Liver (tissue), 9 donors: Measurements from ENCODE around the gene SREBF2. TPM values are rescaled to one million over a fixed set of nuclear protein-coding genes. Genes with fewer than 3 reads are reported as not detected.

Experiments
- DNase-seq: peaks from one replicate; pipeline ENCODE4 v3.0.0-alpha.2; 2017; ENCODE audit warnings: low spot score
- H3K27ac ChIP-seq, 2 donors: one replicate each; pipeline ENCODE4 v1.7.0; 2013; ENCODE audit warnings: inconsistent platforms in 2 of 2, low read length in 2 of 2, control low read depth in 1 of 2, low read depth in 1 of 2, mild to moderate bottlenecking in 1 of 2
- H3K27me3 ChIP-seq, 4 donors: one replicate each; pipeline versions ENCODE4 v1.6.1 to v1.7.0; 2013; ENCODE audit warnings: low read length in 3 of 4, inconsistent platforms in 1 of 4, mild to moderate bottlenecking in 1 of 4, moderate library complexity in 1 of 4; ENCODE audit not compliant: control insufficient read depth in 4 of 4, insufficient read depth in 4 of 4
- H3K36me3 ChIP-seq, 4 donors: one replicate each; pipeline versions ENCODE4 v1.6.1 to v1.7.0; 2013; ENCODE audit warnings: low read length in 3 of 4, mild to moderate bottlenecking in 3 of 4, low read depth in 1 of 4, moderate library complexity in 1 of 4; ENCODE audit not compliant: control insufficient read depth in 4 of 4, insufficient read depth in 3 of 4
- H3K4me1 ChIP-seq, 4 donors: one replicate each; pipeline versions ENCODE4 v1.6.1 to v1.7.0; 2013; ENCODE audit warnings: low read length in 3 of 4, mild to moderate bottlenecking in 3 of 4, moderate library complexity in 1 of 4; ENCODE audit not compliant: control insufficient read depth in 4 of 4, insufficient read depth in 4 of 4
- H3K4me3 ChIP-seq, 3 donors: one replicate each; pipeline versions ENCODE4 v1.6.1 to v1.7.0; 2013; ENCODE audit warnings: low read length in 3 of 3, control low read depth in 1 of 3, low read depth in 1 of 3, mild to moderate bottlenecking in 1 of 3
- H3K9ac ChIP-seq, 2 donors: one replicate each; pipeline ENCODE4 v1.7.0; 2013; ENCODE audit warnings: low read length in 2 of 2, mild to moderate bottlenecking in 2 of 2, moderate library complexity in 2 of 2, control low read depth in 1 of 2, low read depth in 1 of 2
- H3K9me3 ChIP-seq, 4 donors: one replicate each; pipeline versions ENCODE4 v1.6.1 to v1.7.0; 2013; ENCODE audit warnings: low read length in 3 of 4; ENCODE audit not compliant: control insufficient read depth in 4 of 4
- EGR1 ChIP-seq, 2 donors: IDR thresholded peaks; 2 replicates each; pipeline ENCODE4 v1.6.1; 2016 to 2018; ENCODE audit warnings: antibody characterized with exemption in 2 of 2, low read depth in 2 of 2
- FOXA1 ChIP-seq: IDR thresholded peaks from 2 replicates; pipeline ENCODE4 v1.6.1; 2016; ENCODE audit warnings: antibody characterized with exemption
- FOXA2 ChIP-seq: IDR thresholded peaks from 2 replicates; pipeline ENCODE4 v1.6.1; 2016; ENCODE audit warnings: antibody characterized with exemption
- GABPA ChIP-seq, 2 donors: IDR thresholded peaks in 1 of 2; conservative IDR thresholded peaks in 1 of 2; 2 replicates each; pipeline ENCODE4 v1.6.1; 2016; ENCODE audit warnings: antibody characterized with exemption in 2 of 2, mild to moderate bottlenecking in 1 of 2, moderate library complexity in 1 of 2
- HNF4A ChIP-seq, 2 donors: conservative IDR thresholded peaks; 2 replicates each; pipeline ENCODE4 v1.6.1; 2016; ENCODE audit warnings: antibody characterized with exemption in 2 of 2, mild to moderate bottlenecking in 2 of 2
- HNF4G ChIP-seq: IDR thresholded peaks from 2 replicates; pipeline ENCODE4 v1.6.1; 2016; ENCODE audit warnings: antibody characterized with exemption
- JUND ChIP-seq, 2 donors: IDR thresholded peaks; 2 replicates each; pipeline ENCODE4 v1.6.1; 2016; ENCODE audit warnings: antibody characterized with exemption in 2 of 2
- NR2F2 ChIP-seq: IDR thresholded peaks from 2 replicates; pipeline ENCODE4 v1.6.1; 2016; ENCODE audit warnings: antibody characterized with exemption
- RAD21 ChIP-seq, 2 donors: IDR thresholded peaks; 2 replicates each; pipeline ENCODE4 v1.6.1; 2016; ENCODE audit warnings: antibody characterized with exemption in 2 of 2, mild to moderate bottlenecking in 2 of 2
- REST ChIP-seq: IDR thresholded peaks from 2 replicates; pipeline ENCODE4 v1.6.1; 2016; ENCODE audit warnings: antibody characterized with exemption, mild to moderate bottlenecking
- TAF1 ChIP-seq: conservative IDR thresholded peaks from 2 replicates; pipeline ENCODE4 v1.6.1; 2016; ENCODE audit warnings: antibody characterized with exemption, mild to moderate bottlenecking
- YY1 ChIP-seq: IDR thresholded peaks from 2 replicates; pipeline ENCODE4 v1.6.1; 2016; ENCODE audit warnings: antibody characterized with exemption, mild to moderate bottlenecking
- WGBS: extraction: QIAGEN DNeasy Blood & Tissue Kit; methylation state at CpG from one replicate; pipeline ENCODE4 v1.1.7; 2013; 5-methylcytosine and 5-hydroxymethylcytosine counted together
- polyA plus RNA-seq, 2 donors: library from polyadenylated mRNA; stranded (reverse) in 1 of 2; unstranded in 1 of 2; fragments of 200-250 nt in 1 of 2; fragments of >200 nt in 1 of 2; fragmentation: Nextera tagmentation in 1 of 2; extraction: Ambion mirVana in 1 of 2; gene quantifications; one replicate each; pipeline versions ENCODE4 v1.2.1 to v1.2.3, GENCODE V29; 2013 to 2015
- total RNA-seq, 2 donors: library from RNA; depleted of rRNA; stranded (reverse); fragments of >200 nt; gene quantifications; one replicate each; pipeline ENCODE4 v1.2.3, GENCODE V29; 2014
- TF ChIP-seq, protein P1 (sequence below): IDR thresholded peaks from 2 replicates; pipeline ENCODE4 v1.6.1; 2016; ENCODE audit warnings: antibody characterized with exemption
- TF ChIP-seq, protein P2 (sequence below): IDR thresholded peaks from 2 replicates; pipeline ENCODE4 v1.6.1; 2016; ENCODE audit warnings: antibody characterized with exemption
- TF ChIP-seq, protein P3 (sequence below): fragments of 150-350 bp; IDR thresholded peaks from 2 replicates; pipeline ENCODE4 v1.5.1; 2017; ENCODE audit warnings: improper control_type of control experiment, low read depth, low read length; ENCODE audit not compliant: missing input control
- TF ChIP-seq, protein P4 (sequence below): IDR thresholded peaks from 2 replicates; pipeline ENCODE4 v1.6.1; 2016; ENCODE audit warnings: antibody characterized with exemption
- donor health status: healthy.
- donor health status: healthy.
- donor health status: healthy.
- donor health status: healthy.
- donor health status: healthy.

SREBF2 gene
- total and polyA plus RNA-seq, 4 donors = 18.3 to 69.6 (median 57.3) TPM

DNA sequence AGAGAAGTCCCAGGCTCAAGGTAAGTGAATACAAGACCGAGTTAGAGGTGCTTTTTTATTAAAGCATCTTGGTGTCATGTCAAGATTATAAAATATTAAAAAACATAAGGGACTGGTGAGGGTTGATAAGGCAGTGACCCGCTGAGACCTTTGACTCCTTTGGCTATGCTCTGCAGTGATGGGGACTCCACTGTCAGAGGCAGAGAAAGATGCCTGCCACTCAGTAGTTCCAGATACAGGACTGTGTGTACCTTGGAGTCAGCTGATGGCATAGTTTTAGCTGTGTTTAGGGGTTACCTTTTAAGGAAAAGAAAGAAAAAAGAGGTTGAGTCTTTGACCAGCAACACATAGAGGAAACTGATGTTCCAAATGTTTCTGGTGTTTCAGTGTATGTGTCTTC lies 41.2 kb downstream of the SREBF2 start:
- Histone ChIP-seq H3K4me3 (no peak overlapping the region), H3K27ac (no peak overlapping the region), H3K4me1 (peaks cover 0 to 5% (median 0%) of the 10 kb centered on the region in 4 donors), H3K9me3 (no peaks in the 10 kb centered on the region), H3K9ac (no peak overlapping the region), H3K27me3 (no peaks in the 10 kb centered on the region), H3K36me3 (peaks cover 12 to 74% (median 49%) of the 10 kb centered on the region in 4 donors)
- DNase-seq = no peak
- TF ChIP-seq FOXA2 = no peak
- no peak for TF ChIP-seq RAD21 (IDR thresholded peaks at IDR 0.05)
- TF ChIP-seq HNF4G = no peak
- TF ChIP-seq, protein P1, sequence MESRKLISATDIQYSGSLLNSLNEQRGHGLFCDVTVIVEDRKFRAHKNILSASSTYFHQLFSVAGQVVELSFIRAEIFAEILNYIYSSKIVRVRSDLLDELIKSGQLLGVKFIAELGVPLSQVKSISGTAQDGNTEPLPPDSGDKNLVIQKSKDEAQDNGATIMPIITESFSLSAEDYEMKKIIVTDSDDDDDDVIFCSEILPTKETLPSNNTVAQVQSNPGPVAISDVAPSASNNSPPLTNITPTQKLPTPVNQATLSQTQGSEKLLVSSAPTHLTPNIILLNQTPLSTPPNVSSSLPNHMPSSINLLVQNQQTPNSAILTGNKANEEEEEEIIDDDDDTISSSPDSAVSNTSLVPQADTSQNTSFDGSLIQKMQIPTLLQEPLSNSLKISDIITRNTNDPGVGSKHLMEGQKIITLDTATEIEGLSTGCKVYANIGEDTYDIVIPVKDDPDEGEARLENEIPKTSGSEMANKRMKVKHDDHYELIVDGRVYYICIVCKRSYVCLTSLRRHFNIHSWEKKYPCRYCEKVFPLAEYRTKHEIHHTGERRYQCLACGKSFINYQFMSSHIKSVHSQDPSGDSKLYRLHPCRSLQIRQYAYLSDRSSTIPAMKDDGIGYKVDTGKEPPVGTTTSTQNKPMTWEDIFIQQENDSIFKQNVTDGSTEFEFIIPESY = no peak
- no peak for TF ChIP-seq REST
- TF ChIP-seq, protein P2, sequence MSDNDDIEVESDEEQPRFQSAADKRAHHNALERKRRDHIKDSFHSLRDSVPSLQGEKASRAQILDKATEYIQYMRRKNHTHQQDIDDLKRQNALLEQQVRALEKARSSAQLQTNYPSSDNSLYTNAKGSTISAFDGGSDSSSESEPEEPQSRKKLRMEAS = no peak
- no peak for TF ChIP-seq EGR1 (IDR thresholded peaks at IDR 0.05; ENCODE audit: low read depth in 2 of 2)
- no peak for TF ChIP-seq GABPA (IDR thresholded peaks at IDR 0.05 in 1 of 2, conservative IDR thresholded peaks at IDR 0.05 in 1 of 2)
- no peak for TF ChIP-seq JUND (IDR thresholded peaks at IDR 0.05)
- TF ChIP-seq TAF1 = no peak
- TF ChIP-seq NR2F2 = no peak
- TF ChIP-seq, protein P3, sequence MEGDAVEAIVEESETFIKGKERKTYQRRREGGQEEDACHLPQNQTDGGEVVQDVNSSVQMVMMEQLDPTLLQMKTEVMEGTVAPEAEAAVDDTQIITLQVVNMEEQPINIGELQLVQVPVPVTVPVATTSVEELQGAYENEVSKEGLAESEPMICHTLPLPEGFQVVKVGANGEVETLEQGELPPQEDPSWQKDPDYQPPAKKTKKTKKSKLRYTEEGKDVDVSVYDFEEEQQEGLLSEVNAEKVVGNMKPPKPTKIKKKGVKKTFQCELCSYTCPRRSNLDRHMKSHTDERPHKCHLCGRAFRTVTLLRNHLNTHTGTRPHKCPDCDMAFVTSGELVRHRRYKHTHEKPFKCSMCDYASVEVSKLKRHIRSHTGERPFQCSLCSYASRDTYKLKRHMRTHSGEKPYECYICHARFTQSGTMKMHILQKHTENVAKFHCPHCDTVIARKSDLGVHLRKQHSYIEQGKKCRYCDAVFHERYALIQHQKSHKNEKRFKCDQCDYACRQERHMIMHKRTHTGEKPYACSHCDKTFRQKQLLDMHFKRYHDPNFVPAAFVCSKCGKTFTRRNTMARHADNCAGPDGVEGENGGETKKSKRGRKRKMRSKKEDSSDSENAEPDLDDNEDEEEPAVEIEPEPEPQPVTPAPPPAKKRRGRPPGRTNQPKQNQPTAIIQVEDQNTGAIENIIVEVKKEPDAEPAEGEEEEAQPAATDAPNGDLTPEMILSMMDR = no peak
- no peak for TF ChIP-seq FOXA1
- no peak for TF ChIP-seq HNF4A (conservative IDR thresholded peaks at IDR 0.05)
- TF ChIP-seq YY1 = no peak
- WGBS = 93% methylated on average over 2 of the region's 2 CpGs

DNA sequence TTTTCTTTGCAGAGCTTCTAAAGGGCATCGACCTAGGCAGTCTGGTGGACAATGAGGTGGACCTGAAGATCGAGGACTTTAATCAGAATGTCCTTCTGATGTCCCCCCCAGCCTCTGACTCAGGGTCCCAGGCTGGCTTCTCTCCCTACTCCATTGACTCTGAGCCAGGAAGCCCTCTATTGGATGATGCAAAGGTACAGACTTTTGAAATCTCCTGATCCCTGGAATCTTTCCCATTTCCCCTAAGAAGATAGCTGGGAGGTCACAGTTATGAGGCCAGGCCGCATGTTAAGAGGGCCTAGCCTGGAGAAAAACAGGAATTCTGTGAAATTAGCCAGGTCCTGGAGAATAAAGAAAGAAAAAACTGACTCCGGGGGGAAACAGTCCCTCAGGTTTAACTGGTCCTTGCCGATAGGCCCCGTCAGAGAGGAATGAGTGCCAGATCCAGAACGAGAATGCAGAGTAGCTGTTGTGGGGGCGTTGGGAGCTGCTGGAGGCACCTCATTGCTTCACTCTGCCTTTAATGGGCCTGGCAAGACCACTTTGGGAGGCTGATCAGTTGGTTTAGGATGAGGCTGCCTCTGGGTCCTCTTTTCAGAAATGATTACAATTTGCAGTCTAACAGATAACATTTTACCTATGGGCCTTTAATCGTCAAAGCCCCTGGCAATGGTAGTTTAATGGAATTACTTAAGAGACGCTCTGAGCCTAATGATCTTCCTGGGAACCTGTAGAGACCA lies 42.8 kb downstream of the SREBF2 start:
- no peak overlapping the region for H3K4me3 ChIP-seq
- no peaks in the 10 kb centered on the region for H3K9me3 ChIP-seq
- no peak overlapping the region for H3K27ac ChIP-seq
- 83% methylated on average over 10 of the region's 10 CpGs for WGBS
- H3K4me1 ChIP-seq = peaks cover 0 to 5% (median 0%) of the 10 kb centered on the region in 4 donors
- peaks cover 10 to 79% (median 53%) of the 10 kb centered on the region in 4 donors for H3K36me3 ChIP-seq
- no peak overlapping the region for H3K9ac ChIP-seq
- no peak for DNase-seq
- no peaks in the 10 kb centered on the region for H3K27me3 ChIP-seq
- TF ChIP-seq GABPA (IDR thresholded peaks at IDR 0.05 in 1 of 2, conservative IDR thresholded peaks at IDR 0.05 in 1 of 2) (no peak), RAD21 (IDR thresholded peaks at IDR 0.05) (no peak), YY1 (no peak), JUND (IDR thresholded peaks at IDR 0.05) (no peak), FOXA2 (no peak), FOXA1 (no peak), HNF4A (conservative IDR thresholded peaks at IDR 0.05) (no peak), HNF4G (no peak), TAF1 (no peak), REST (no peak), NR2F2 (no peak)
- TF ChIP-seq, protein P4, sequence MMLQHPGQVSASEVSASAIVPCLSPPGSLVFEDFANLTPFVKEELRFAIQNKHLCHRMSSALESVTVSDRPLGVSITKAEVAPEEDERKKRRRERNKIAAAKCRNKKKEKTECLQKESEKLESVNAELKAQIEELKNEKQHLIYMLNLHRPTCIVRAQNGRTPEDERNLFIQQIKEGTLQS = no peak
- TF ChIP-seq, protein P3 = no peak
